GM12878 (cell line): ENCODE measurements around the gene SPIRE1. TPM values are rescaled to one million over a fixed set of nuclear protein-coding genes. Genes with fewer than 3 reads are reported as not detected.

Source experiments
- ATAC-seq: fragments of 200-7000 bp; cut with Tn5 transposase; 3 replicates; pipeline ENCODE4 v1.9.1; 2020; ENCODE audit warnings: mild to moderate bottlenecking, moderate library complexity
- BruUV-seq: library from RNA; stranded (reverse); fragments of 400-500 nt; replicated peaks from 2 replicates; lab custom pipeline; 2021; lab: Mats Ljungman, UMichigan
- CTCF ChIA-PET: fragments of 300-600 bp; sonication (Branson Sonifier 250); formaldehyde crosslinking; extraction: SDS; loops from one replicate; lab custom pipeline; 2021; ENCODE audit warnings: inconsistent platforms; lab: Yijun Ruan, JAX
- POLR2A ChIA-PET: fragments of 350-600 bp; formaldehyde crosslinking; extraction: SDS; loops from one replicate; lab custom pipeline; 2021; ENCODE audit warnings: inconsistent platforms; lab: Charles Lee
- RAD21 ChIA-PET: fragments of 300-600 bp; sonication (Branson Sonifier 250); formaldehyde crosslinking; loops from one replicate; lab custom pipeline; 2023; ENCODE audit warnings: antibody characterized with exemption; ENCODE audit not compliant: unreplicated experiment; lab: Charles Lee
- SMC1A ChIA-PET: fragments of 300-600 bp; sonication (Branson Sonifier 250); formaldehyde crosslinking; loops from one replicate; lab custom pipeline; 2023; ENCODE audit not compliant: unreplicated experiment, uncharacterized antibody; lab: Charles Lee
- DNase-seq: peaks from one replicate; pipeline ENCODE4 v3.0.0-alpha.2; 2011; ENCODE audit warnings: low read depth, low spot score
- FAIRE-seq: peaks from 3 replicates; lab custom pipeline; 2011; peaks lifted over from hg19 to GRCh38; lab: Jason Lieb, UNC
- H2AFZ ChIP-seq: 2 replicates; pipeline ENCODE4 v1.6.0; 2011; ENCODE audit warnings: low read depth, low read length, control low read depth; ENCODE audit not compliant: control insufficient read depth
- H3K27ac ChIP-seq: 2 replicates; pipeline ENCODE4 v1.5.1; 2011; ENCODE audit warnings: control low read depth; ENCODE audit not compliant: control insufficient read depth, insufficient read depth
- H3K27me3 ChIP-seq, 2 experiments: replicated peaks in 1 of 2; 2 replicates each; pipeline versions ENCODE4 v1.6.0 to v1.6.1; 2011; ENCODE audit warnings: low read length in 1 of 2; ENCODE audit not compliant: control insufficient read depth in 2 of 2, insufficient read depth in 2 of 2
- H3K36me3 ChIP-seq, 2 experiments: 2 replicates each; pipeline ENCODE4 v1.5.1; 2011; ENCODE audit warnings: low read length in 1 of 2; ENCODE audit not compliant: control insufficient read depth in 2 of 2, insufficient read depth in 2 of 2
- H3K4me1 ChIP-seq: 2 replicates; pipeline ENCODE4 v1.6.1; 2011; ENCODE audit warnings: mild to moderate bottlenecking, low read length, moderate library complexity, mixed read lengths; ENCODE audit not compliant: control insufficient read depth, insufficient read depth
- H3K4me2 ChIP-seq: 2 replicates; pipeline ENCODE4 v1.6.0; 2011; ENCODE audit warnings: control low read depth; ENCODE audit not compliant: control insufficient read depth, insufficient read depth
- H3K4me3 ChIP-seq: fragments of 200-600 bp; sonication (generic); 2 replicates; pipeline ENCODE4 v1.5.1; 2016
- H3K79me2 ChIP-seq: 2 replicates; pipeline ENCODE4 v1.6.0; 2011; ENCODE audit warnings: low read length; ENCODE audit not compliant: control insufficient read depth, insufficient read depth
- H3K9ac ChIP-seq: 2 replicates; pipeline ENCODE4 v1.8.0; 2011; ENCODE audit warnings: low read length, control low read depth, mixed read lengths; ENCODE audit not compliant: control insufficient read depth, insufficient read depth
- H3K9me3 ChIP-seq: replicated peaks from 3 replicates; pipeline ENCODE4 v1.5.1; 2011; ENCODE audit warnings: mild to moderate bottlenecking, low read length; ENCODE audit not compliant: control insufficient read depth, insufficient read depth
- H4K20me1 ChIP-seq: 2 replicates; pipeline ENCODE4 v1.6.0; 2011; ENCODE audit not compliant: control insufficient read depth, insufficient read depth
- ATF7 ChIP-seq: fragments of 450-650 bp; IDR thresholded peaks from 2 replicates; pipeline ENCODE4 v1.6.1; 2016; ENCODE audit warnings: low read depth, mild to moderate bottlenecking
- BHLHE40 ChIP-seq, 2 experiments: fragments of 450-650 bp in 1 of 2; IDR thresholded peaks; 2 replicates each; pipeline ENCODE4 v1.6.1; 2011 to 2017; ENCODE audit warnings: low read depth in 2 of 2, borderline replicate concordance in 1 of 2, improper control_type of control experiment in 1 of 2, low read length in 1 of 2, mild to moderate bottlenecking in 1 of 2
- CREM ChIP-seq: IDR thresholded peaks from 2 replicates; pipeline ENCODE4 v1.6.1; 2014; ENCODE audit warnings: antibody characterized with exemption, low read depth
- FOXK2 ChIP-seq: fragments of 450-650 bp; IDR thresholded peaks from 2 replicates; pipeline ENCODE4 v1.6.1; 2017; ENCODE audit warnings: mild to moderate bottlenecking, moderate library complexity
- HCFC1 ChIP-seq: fragments of 150-350 bp; IDR thresholded peaks from 2 replicates; pipeline ENCODE4 v1.6.1; 2014; ENCODE audit warnings: low read length
- IKZF2 ChIP-seq, 2 experiments: fragments of 450-650 bp; IDR thresholded peaks; 2 replicates each; pipeline ENCODE4 v1.6.1; 2017; ENCODE audit warnings: mild to moderate bottlenecking in 2 of 2, moderate library complexity in 2 of 2
- ZZZ3 ChIP-seq: IDR thresholded peaks from 2 replicates; pipeline ENCODE4 v1.6.1; 2011; ENCODE audit warnings: low read depth; ENCODE audit not compliant: control insufficient read depth, insufficient read length
- WGBS: methylation state at CpG from one replicate; pipeline ENCODE4 v1.1.6; 2016; ENCODE audit warnings: low lambda C conversion rate; ENCODE audit not compliant: insufficient replicate concordance, insufficient coverage; ENCODE audit errors: missing lambda C conversion rate; 5-methylcytosine and 5-hydroxymethylcytosine counted together
- in situ Hi-C: fragments of 300-500 bp; cut with MboI; formaldehyde crosslinking; loops from 9 replicates; pipeline ENCODE4 v1.14.3; 2018; ENCODE audit warnings: mixed read lengths
- intact Hi-C: fragments of 100-400 bp; cut with micrococcal nuclease; formaldehyde crosslinking; loops from one replicate; pipeline ENCODE4 v1.14.2; 2022; ENCODE audit not compliant: unreplicated experiment
- polyA plus RNA-seq, 11 experiments: library from polyadenylated mRNA; depleted of rRNA in 4 of 11; unstranded in 6 of 11; stranded (reverse) in 5 of 11; fragments of >200 nt; fragmentation: Nextera tagmentation in 4 of 11; fragmentation: Illumina TruSeq in 1 of 11; extraction: Ambion mirVana in 4 of 11; extraction: Trizol in 1 of 11; gene quantifications; 1 replicate in 1 of 11; 2 replicates in 10 of 11; pipeline versions ENCODE4 v1.2.1 to v1.2.3, GENCODE V29; 2011 to 2016; ENCODE audit warnings: inconsistent platforms in 2 of 11, missing spikeins in 2 of 11, low read depth in 1 of 11
- total RNA-seq, 4 experiments: library from RNA; depleted of rRNA in 3 of 4; stranded (reverse); fragments of >200 nt in 3 of 4; fragmentation: Illumina TruSeq in 1 of 4; extraction: Trizol in 1 of 4; gene quantifications; 2 replicates each; pipeline versions ENCODE4 v1.2.1 to v1.2.3, GENCODE V29; 2013 to 2021
- TF ChIP-seq, protein P1 (sequence below): fragments of 450-650 bp; conservative IDR thresholded peaks from 2 replicates; pipeline ENCODE4 v1.6.1; 2017; ENCODE audit warnings: mild to moderate bottlenecking, moderate library complexity
- TF ChIP-seq, protein P2 (sequence below): IDR thresholded peaks from 2 replicates; pipeline ENCODE4 v1.6.1; 2012; ENCODE audit warnings: improper control_type of control experiment, low read depth, low read length; ENCODE audit not compliant: insufficient replicate concordance
- TF ChIP-seq, protein P3 (sequence below): fragments of 450-650 bp; IDR thresholded peaks from 2 replicates; pipeline ENCODE4 v1.6.1; 2016; ENCODE audit warnings: mild to moderate bottlenecking

Gene SPIRE1
- total and polyA plus RNA-seq, 10 of the 15 experiments (the other 5 are each of a cell fraction or from before 2014, with no cell fraction given) = 0.18 to 9.2 (median 4.3) TPM

DNA sequence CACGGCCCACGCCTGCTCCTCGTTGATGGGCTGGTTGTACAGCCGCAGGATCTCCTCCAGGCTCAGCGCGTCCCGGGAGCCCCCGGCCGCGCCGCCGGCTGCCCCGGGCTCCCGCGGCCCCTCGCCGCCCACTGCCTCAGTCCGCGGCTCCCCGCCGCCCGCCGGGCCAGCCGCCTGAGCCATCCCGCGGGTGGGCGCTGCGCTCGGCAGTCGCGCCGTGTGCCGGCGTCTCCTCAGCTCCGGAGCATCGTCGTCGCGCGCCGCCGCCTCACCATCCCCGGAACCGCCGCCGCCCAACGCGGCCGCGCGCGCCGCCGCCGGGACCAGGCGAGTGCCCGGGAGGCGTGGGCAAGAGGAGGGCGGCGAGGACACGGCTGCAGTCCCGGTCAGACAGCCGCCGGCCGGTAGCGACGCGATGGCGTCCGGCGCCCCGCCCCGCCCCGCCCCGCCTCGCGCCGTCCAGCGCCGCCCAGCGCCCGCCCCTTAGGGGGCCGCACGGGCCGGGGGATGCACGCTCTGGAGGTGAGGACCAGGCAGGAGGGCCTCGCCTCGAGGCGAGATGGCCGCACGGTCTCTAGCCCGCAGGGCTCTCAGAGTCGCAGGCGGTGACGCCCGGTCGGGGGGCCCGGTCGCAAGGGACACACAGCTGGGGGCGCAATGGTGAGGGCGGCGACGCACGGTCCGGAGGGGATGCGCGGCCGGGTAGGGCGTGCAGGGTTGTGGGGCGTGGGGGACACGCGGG lies at the start of gene SPIRE1 (continued):
- TF ChIP-seq BHLHE40 (IDR thresholded peaks at IDR 0.05; ENCODE audit: borderline replicate concordance in 1 of 2, low read depth in 2 of 2, low read length in 1 of 2) (peak in 1 of 2 experiments; percentile 67; a peak in 2 of 4 replicates), ZZZ3 (no peak)
- TF ChIP-seq, protein P1, sequence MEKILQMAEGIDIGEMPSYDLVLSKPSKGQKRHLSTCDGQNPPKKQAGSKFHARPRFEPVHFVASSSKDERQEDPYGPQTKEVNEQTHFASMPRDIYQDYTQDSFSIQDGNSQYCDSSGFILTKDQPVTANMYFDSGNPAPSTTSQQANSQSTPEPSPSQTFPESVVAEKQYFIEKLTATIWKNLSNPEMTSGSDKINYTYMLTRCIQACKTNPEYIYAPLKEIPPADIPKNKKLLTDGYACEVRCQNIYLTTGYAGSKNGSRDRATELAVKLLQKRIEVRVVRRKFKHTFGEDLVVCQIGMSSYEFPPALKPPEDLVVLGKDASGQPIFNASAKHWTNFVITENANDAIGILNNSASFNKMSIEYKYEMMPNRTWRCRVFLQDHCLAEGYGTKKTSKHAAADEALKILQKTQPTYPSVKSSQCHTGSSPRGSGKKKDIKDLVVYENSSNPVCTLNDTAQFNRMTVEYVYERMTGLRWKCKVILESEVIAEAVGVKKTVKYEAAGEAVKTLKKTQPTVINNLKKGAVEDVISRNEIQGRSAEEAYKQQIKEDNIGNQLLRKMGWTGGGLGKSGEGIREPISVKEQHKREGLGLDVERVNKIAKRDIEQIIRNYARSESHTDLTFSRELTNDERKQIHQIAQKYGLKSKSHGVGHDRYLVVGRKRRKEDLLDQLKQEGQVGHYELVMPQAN = no peak
- TF ChIP-seq, all 136 proteins: peak for 6

DNA sequence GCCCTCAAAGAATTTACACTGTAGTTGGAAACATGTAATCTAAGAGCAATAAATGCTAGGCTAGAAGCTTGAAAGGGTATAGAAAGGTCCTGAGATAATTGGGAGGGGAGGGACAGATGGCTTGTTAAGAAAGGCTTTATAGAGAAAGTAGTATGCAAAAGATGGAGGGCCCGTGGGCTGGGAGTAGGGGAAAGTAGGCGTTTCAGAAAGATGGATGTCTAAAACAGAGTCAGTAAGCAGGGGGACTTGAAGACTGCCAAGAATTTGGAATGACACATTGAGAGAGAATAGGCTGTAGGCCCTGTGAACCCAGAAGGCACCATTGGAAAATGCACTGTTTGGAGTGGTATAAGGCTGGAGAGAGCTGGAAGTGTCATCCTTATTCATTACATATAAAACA lies 45.8 kb upstream of the SPIRE1 start:
- Histone ChIP-seq H3K9me3 (no peaks in the 10 kb centered on the region), H2AFZ (no peak overlapping the region), H3K4me3 (peak overlapping the region; percentile 96), H3K36me3 (peaks cover 2 to 10% of the 10 kb centered on the region in 2 experiments; a peak in 2 of 4 replicates), H3K27me3 (no peaks in the 10 kb centered on the region), H3K9ac (peak overlapping the region; percentile 72), H3K4me2 (peak overlapping the region; percentile 58), H4K20me1 (no peaks in the 10 kb centered on the region), H3K79me2 (peaks cover 57% of the 10 kb centered on the region), H3K4me1 (peaks cover 16% of the 10 kb centered on the region), H3K27ac (peak overlapping the region; percentile 98)
- ATAC-seq (peak; percentile 15; the same call in 2 of the 3 replicates), DNase-seq (no peak), FAIRE-seq (no peak)
- 3% methylated on average over 2 of the region's 2 CpGs for WGBS
- intact Hi-C loops = no loop called here
- POLR2A ChIA-PET = interaction anchor here (0.8 to 1.9 kb wide), 2 partner anchors 11 to 293 kb away, joined by 3 to 7 read pairs; no protein-coding TSS in a partner anchor
- BruUV-seq = no TSS peak
- CTCF ChIA-PET = interaction anchor here (1.5 kb wide), 1 partner anchor 187 kb away, joined by 3 read pairs; no protein-coding TSS in a partner anchor
- in situ Hi-C loops = no loop called here
- SMC1A ChIA-PET = interaction anchor here (1.1 to 1.3 kb wide), 3 partner anchors 12 to 327 kb away, joined by 3 read pairs; partner anchors contain the start of gene AFG3L2
- RAD21 ChIA-PET = interaction anchor here (1.1 kb wide), 1 partner anchor 327 kb away, joined by 3 read pairs; the partner anchor contains the start of gene AFG3L2
- TF ChIP-seq IKZF2 (IDR thresholded peaks at IDR 0.05) (no peak), ATF7 (peak; percentile 71), CREM (no peak), FOXK2 (peak; percentile 72), HCFC1 (no peak)
- TF ChIP-seq, protein P2, sequence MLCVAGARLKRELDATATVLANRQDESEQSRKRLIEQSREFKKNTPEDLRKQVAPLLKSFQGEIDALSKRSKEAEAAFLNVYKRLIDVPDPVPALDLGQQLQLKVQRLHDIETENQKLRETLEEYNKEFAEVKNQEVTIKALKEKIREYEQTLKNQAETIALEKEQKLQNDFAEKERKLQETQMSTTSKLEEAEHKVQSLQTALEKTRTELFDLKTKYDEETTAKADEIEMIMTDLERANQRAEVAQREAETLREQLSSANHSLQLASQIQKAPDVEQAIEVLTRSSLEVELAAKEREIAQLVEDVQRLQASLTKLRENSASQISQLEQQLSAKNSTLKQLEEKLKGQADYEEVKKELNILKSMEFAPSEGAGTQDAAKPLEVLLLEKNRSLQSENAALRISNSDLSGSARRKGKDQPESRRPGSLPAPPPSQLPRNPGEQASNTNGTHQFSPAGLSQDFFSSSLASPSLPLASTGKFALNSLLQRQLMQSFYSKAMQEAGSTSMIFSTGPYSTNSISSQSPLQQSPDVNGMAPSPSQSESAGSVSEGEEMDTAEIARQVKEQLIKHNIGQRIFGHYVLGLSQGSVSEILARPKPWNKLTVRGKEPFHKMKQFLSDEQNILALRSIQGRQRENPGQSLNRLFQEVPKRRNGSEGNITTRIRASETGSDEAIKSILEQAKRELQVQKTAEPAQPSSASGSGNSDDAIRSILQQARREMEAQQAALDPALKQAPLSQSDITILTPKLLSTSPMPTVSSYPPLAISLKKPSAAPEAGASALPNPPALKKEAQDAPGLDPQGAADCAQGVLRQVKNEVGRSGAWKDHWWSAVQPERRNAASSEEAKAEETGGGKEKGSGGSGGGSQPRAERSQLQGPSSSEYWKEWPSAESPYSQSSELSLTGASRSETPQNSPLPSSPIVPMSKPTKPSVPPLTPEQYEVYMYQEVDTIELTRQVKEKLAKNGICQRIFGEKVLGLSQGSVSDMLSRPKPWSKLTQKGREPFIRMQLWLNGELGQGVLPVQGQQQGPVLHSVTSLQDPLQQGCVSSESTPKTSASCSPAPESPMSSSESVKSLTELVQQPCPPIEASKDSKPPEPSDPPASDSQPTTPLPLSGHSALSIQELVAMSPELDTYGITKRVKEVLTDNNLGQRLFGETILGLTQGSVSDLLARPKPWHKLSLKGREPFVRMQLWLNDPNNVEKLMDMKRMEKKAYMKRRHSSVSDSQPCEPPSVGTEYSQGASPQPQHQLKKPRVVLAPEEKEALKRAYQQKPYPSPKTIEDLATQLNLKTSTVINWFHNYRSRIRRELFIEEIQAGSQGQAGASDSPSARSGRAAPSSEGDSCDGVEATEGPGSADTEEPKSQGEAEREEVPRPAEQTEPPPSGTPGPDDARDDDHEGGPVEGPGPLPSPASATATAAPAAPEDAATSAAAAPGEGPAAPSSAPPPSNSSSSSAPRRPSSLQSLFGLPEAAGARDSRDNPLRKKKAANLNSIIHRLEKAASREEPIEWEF = no peak
- TF ChIP-seq, protein P3, sequence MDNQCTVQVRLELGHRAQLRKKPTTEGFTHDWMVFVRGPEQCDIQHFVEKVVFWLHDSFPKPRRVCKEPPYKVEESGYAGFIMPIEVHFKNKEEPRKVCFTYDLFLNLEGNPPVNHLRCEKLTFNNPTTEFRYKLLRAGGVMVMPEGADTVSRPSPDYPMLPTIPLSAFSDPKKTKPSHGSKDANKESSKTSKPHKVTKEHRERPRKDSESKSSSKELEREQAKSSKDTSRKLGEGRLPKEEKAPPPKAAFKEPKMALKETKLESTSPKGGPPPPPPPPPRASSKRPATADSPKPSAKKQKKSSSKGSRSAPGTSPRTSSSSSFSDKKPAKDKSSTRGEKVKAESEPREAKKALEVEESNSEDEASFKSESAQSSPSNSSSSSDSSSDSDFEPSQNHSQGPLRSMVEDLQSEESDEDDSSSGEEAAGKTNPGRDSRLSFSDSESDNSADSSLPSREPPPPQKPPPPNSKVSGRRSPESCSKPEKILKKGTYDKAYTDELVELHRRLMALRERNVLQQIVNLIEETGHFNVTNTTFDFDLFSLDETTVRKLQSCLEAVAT = 0 out of 2 replicates have a peak, but pooled peaks have one; percentile 29
